Measurements from ENCODE around the gene RBFOX2. TPM values are rescaled to one million over a fixed set of nuclear protein-coding genes. Genes with fewer than 3 reads are reported as not detected.
"Not testable (repeated sequence)": the region's sequence is repeated elsewhere in the genome, so short reads cannot be mapped to it uniquely, and the experiment has no call there.

Gene RBFOX2
- total RNA-seq, 1 experiment from 2014 or later = 77.7 TPM

GRCh38 chr22:35740616-35741015 is 288.0 kb downstream of the RBFOX2 start:
- no peak for DNase-seq
- Histone ChIP-seq H3K4me3 (ENCODE audit: insufficient read depth, low read depth, low read length) (no peak overlapping the region), H3K27me3 (ENCODE audit: control insufficient read depth, insufficient read depth, low read length) (no peaks in the 10 kb centered on the region), H3K36me3 (replicated peaks; ENCODE audit: control insufficient read depth, insufficient read depth, low read length) (peaks cover 2% of the 10 kb centered on the region; the same call in 1 of the 2 replicates)

- Histone ChIP-seq H3K36me3 (replicated peaks; ENCODE audit: control insufficient read depth, insufficient read depth, low read length) (peaks cover 2% of the 10 kb centered on the region; the same call in 1 of the 2 replicates), H3K27me3 (ENCODE audit: control insufficient read depth, insufficient read depth, low read length) (no peaks in the 10 kb centered on the region), H3K4me3 (ENCODE audit: insufficient read depth, low read depth, low read length) (no peak overlapping the region)
- no peak for DNase-seq
Observed at GRCh38 chr22:35739931-35740380, 288.7 kb downstream of the RBFOX2 start.

DNA sequence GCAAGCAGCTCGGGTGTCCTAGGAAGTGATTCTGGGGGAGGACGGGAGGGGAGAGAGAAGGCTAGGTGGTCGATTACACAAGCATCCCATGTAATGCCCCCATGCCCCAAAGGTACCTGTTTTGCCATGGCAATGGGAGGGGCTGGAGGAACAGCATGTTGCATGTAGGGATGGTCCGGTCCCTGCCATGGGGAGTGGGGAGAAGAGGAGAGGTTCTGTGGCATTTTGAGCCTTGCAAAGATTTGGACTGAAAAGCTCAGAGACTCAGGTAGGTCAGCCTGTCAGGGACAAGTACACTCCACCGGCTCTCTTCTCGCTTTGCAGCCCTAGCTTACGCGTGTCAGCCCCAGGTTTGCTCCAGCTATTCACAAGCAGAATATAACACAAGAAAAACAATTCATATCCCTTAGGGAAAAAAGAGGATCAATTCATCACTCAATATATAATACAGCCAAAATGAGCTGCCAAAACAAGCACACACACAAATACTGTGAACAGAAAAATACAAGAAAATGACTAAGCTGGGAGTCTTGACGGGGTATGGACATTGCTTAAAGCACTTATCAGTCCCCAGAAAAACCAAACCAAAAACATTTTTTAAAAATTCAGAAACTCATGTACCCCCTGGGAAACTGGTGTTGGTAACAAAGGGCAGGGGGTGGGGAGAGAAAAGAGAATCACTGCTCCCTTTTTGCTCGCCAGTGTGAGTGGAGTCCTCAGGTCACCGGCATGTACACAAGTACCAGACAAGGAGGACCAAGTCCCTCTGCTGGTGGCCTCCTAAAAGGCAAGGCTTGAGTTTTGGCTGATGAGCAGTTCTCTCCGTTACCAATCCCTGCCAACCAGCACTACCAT is 289.3 kb downstream of the RBFOX2 start:
- H3K27me3 ChIP-seq (ENCODE audit: control insufficient read depth, insufficient read depth, low read length) = no peaks in the 10 kb centered on the region
- no peak overlapping the region for H3K4me3 ChIP-seq (ENCODE audit: insufficient read depth, low read depth, low read length)
- no peak for DNase-seq
- peaks cover 2% of the 10 kb centered on the region; the same call in 1 of the 2 replicates for H3K36me3 ChIP-seq (replicated peaks; ENCODE audit: control insufficient read depth, insufficient read depth, low read length)

DNA sequence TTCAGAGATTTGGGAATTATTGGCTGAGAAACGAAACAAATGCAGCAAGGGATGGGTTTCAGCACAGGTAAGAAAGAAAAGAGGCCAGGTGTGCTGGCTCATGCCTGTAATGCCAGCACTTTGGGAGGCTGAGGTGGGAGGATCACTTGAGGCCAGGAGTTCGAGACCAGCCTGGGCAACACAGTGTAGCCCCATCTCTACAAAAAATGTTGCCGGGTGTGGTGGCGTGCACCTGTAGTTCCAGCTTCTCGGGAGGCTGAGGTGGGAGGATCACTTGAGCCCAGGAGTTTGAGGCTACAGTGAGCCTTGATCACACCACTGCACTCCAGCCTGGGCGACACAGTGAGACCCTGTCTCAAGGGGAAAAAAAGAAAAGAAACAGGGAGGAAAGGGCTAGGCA is 290.7 kb downstream of the RBFOX2 start:
- not testable (repeated sequence) for H3K36me3 ChIP-seq (replicated peaks; ENCODE audit: control insufficient read depth, insufficient read depth, low read length); H3K27me3 ChIP-seq (ENCODE audit: control insufficient read depth, insufficient read depth, low read length); H3K4me3 ChIP-seq (ENCODE audit: insufficient read depth, low read depth, low read length); DNase-seq

- Histone ChIP-seq H3K27me3 (ENCODE audit: control insufficient read depth, insufficient read depth, low read length) (no peaks in the 10 kb centered on the region), H3K4me3 (ENCODE audit: insufficient read depth, low read depth, low read length) (no peak overlapping the region), H3K36me3 (replicated peaks; ENCODE audit: control insufficient read depth, insufficient read depth, low read length) (no peaks in the 10 kb centered on the region)
- DNase-seq = no peak
Observed at GRCh38 chr22:35736701-35737100, 291.9 kb downstream of the RBFOX2 start.

GRCh38 chr22:35736166-35736565 is 292.5 kb downstream of the RBFOX2 start:
- no peaks in the 10 kb centered on the region for H3K36me3 ChIP-seq (replicated peaks; ENCODE audit: control insufficient read depth, insufficient read depth, low read length)
- DNase-seq = no peak

GRCh38 chr22:35735542-35735941 is 293.1 kb downstream of the RBFOX2 start:
- no peak overlapping the region for H3K4me3 ChIP-seq (ENCODE audit: insufficient read depth, low read depth, low read length)
- no peak for DNase-seq
- H3K27me3 ChIP-seq (ENCODE audit: control insufficient read depth, insufficient read depth, low read length) = no peaks in the 10 kb centered on the region
- H3K36me3 ChIP-seq (replicated peaks; ENCODE audit: control insufficient read depth, insufficient read depth, low read length) = no peaks in the 10 kb centered on the region

More at GRCh38 chr22:35736166-35736565, 292.5 kb downstream of the RBFOX2 start:
- no peak overlapping the region for H3K4me3 ChIP-seq (ENCODE audit: insufficient read depth, low read depth, low read length)
- H3K27me3 ChIP-seq (ENCODE audit: control insufficient read depth, insufficient read depth, low read length) = no peaks in the 10 kb centered on the region

GRCh38 chr22:35734517-35734827 is 294.2 kb downstream of the RBFOX2 start:
- DNase-seq = no peak
- H3K4me3 ChIP-seq (ENCODE audit: insufficient read depth, low read depth, low read length) = no peak overlapping the region
- no peaks in the 10 kb centered on the region for H3K36me3 ChIP-seq (replicated peaks; ENCODE audit: control insufficient read depth, insufficient read depth, low read length)
- no peaks in the 10 kb centered on the region for H3K27me3 ChIP-seq (ENCODE audit: control insufficient read depth, insufficient read depth, low read length)

DNA sequence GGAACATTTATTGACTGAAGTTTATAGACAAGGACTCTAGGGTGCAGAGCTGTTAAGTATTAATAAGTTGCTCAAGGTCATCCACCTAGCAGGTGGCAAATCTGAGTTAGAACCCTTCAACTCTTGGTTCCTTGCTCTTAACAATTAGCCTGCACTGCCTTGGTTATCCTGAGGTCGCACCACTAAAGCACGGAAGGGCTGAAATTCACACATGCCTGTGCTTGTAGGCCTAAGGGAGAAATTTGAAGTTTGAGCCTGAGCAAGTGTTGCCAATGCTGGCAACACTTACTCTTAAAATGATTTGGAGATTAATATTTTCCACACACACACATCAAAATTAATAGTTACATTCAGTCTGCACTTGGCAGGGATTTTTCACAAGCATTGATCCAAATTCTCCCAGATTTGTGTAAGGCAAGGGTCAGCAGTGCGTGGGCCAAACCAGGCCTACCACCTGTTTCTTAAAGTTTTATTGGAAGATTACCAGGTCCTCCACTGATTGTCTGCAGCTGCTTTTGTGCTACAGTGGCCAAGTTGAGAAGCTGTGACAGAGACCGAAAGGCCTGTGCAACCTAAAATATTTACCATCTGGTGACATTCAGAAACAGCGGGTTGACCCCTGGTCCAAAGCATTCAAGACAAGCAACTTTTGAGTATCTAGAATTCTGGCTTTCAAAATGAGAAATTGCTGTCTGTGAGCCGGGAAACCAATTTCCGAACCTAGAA is 294.7 kb downstream of the RBFOX2 start:
- Histone ChIP-seq H3K27me3 (ENCODE audit: control insufficient read depth, insufficient read depth, low read length) (no peaks in the 10 kb centered on the region), H3K4me3 (ENCODE audit: insufficient read depth, low read depth, low read length) (no peak overlapping the region), H3K36me3 (replicated peaks; ENCODE audit: control insufficient read depth, insufficient read depth, low read length) (no peaks in the 10 kb centered on the region)
- no peak for DNase-seq

GRCh38 chr22:35733036-35733435 is 295.6 kb downstream of the RBFOX2 start:
- Histone ChIP-seq H3K27me3 (ENCODE audit: control insufficient read depth, insufficient read depth, low read length) (no peaks in the 10 kb centered on the region), H3K36me3 (replicated peaks; ENCODE audit: control insufficient read depth, insufficient read depth, low read length) (no peaks in the 10 kb centered on the region), H3K4me3 (ENCODE audit: insufficient read depth, low read depth, low read length) (no peak overlapping the region)
- DNase-seq = no peak

GRCh38 chr22:35732116-35732515 is 296.5 kb downstream of the RBFOX2 start:
- no peaks in the 10 kb centered on the region for H3K36me3 ChIP-seq (replicated peaks; ENCODE audit: control insufficient read depth, insufficient read depth, low read length)
- no peaks in the 10 kb centered on the region for H3K27me3 ChIP-seq (ENCODE audit: control insufficient read depth, insufficient read depth, low read length)
- DNase-seq = no peak

GRCh38 chr22:35731321-35731720 is 297.3 kb downstream of the RBFOX2 start:
- Histone ChIP-seq H3K4me3 (ENCODE audit: insufficient read depth, low read depth, low read length) (no peak overlapping the region), H3K27me3 (ENCODE audit: control insufficient read depth, insufficient read depth, low read length) (no peaks in the 10 kb centered on the region), H3K36me3 (replicated peaks; ENCODE audit: control insufficient read depth, insufficient read depth, low read length) (no peaks in the 10 kb centered on the region)
- DNase-seq = no peak

More at GRCh38 chr22:35732116-35732515, 296.5 kb downstream of the RBFOX2 start:
- no peak overlapping the region for H3K4me3 ChIP-seq (ENCODE audit: insufficient read depth, low read depth, low read length)

- Histone ChIP-seq H3K4me3 (ENCODE audit: insufficient read depth, low read depth, low read length) (no peak overlapping the region), H3K27me3 (ENCODE audit: control insufficient read depth, insufficient read depth, low read length) (no peaks in the 10 kb centered on the region), H3K36me3 (replicated peaks; ENCODE audit: control insufficient read depth, insufficient read depth, low read length) (no peaks in the 10 kb centered on the region)
- no peak for DNase-seq
Observed at GRCh38 chr22:35729309-35729698, 299.3 kb downstream of the RBFOX2 start.

GRCh38 chr22:35728639-35729308 is 299.9 kb downstream of the RBFOX2 start:
- no peak overlapping the region for H3K4me3 ChIP-seq (ENCODE audit: insufficient read depth, low read depth, low read length)
- DNase-seq = no peak
- H3K36me3 ChIP-seq (replicated peaks; ENCODE audit: control insufficient read depth, insufficient read depth, low read length) = no peaks in the 10 kb centered on the region
- H3K27me3 ChIP-seq (ENCODE audit: control insufficient read depth, insufficient read depth, low read length) = no peaks in the 10 kb centered on the region

DNA sequence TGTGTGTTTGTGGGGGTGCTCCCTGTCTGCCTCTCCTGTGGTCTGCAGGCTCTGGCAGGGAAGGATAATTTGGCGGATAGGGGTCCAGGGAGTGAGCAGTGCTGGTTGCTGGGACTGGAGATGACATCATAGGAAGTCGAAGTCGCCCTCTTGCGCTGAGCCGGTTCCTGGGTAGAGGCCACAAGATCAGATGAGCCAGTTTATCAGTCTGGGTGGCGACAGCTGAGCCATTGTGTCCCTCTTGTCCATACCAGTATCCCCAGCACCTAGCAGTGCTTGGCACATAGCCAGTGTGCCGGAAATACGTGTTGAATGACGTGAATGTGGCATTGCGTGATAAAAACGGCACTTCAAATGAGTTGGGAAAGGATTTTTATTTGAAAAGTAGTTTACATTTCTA is 301.2 kb downstream of the RBFOX2 start:
- no peak for DNase-seq
- Histone ChIP-seq H3K4me3 (ENCODE audit: insufficient read depth, low read depth, low read length) (no peak overlapping the region), H3K36me3 (replicated peaks; ENCODE audit: control insufficient read depth, insufficient read depth, low read length) (no peaks in the 10 kb centered on the region), H3K27me3 (ENCODE audit: control insufficient read depth, insufficient read depth, low read length) (no peaks in the 10 kb centered on the region)
